Measurements from ENCODE around the gene AFAP1L2. TPM values are rescaled to one million over a fixed set of nuclear protein-coding genes. Genes with fewer than 3 reads are reported as not detected.

Gene AFAP1L2
- total RNA-seq, 2 experiments from 2014 or later, result 3.2 to 3.4 TPM

GRCh38 chr10:114256008-114256765, 148.1 kb downstream of the AFAP1L2 start:
- ChIA-PET CTCF (no interaction called here), POLR2A (no interaction called here)

- ChIA-PET CTCF (no interaction called here), POLR2A (no interaction called here)
Measured at GRCh38 chr10:114255227-114255626, 149.1 kb downstream of the AFAP1L2 start.

- ChIA-PET POLR2A (no interaction called here), CTCF (no interaction called here)
Measured at GRCh38 chr10:114252883-114253282, 151.4 kb downstream of the AFAP1L2 start.

- POLR2A ChIA-PET, result no interaction called here
- CTCF ChIA-PET, result no interaction called here
Measured at GRCh38 chr10:114252092-114252491, 152.2 kb downstream of the AFAP1L2 start.

- POLR2A ChIA-PET, result no interaction called here
Measured at GRCh38 chr10:114250716-114251115, 153.6 kb downstream of the AFAP1L2 start.

GRCh38 chr10:114250236-114250635, 154.1 kb downstream of the AFAP1L2 start:
- POLR2A ChIA-PET, result no interaction called here
- CTCF ChIA-PET, result no interaction called here

More at GRCh38 chr10:114250716-114251115, 153.6 kb downstream of the AFAP1L2 start:
- CTCF ChIA-PET, result no interaction called here

- CTCF ChIA-PET, result interaction anchor here (0.7 to 0.8 kb wide), 2 partner anchors 24 to 1640 kb away, joined by 3 read pairs; no protein-coding TSS in a partner anchor
- POLR2A ChIA-PET, result no interaction called here
Measured at GRCh38 chr10:114246679-114247305, 157.5 kb downstream of the AFAP1L2 start.

GRCh38 chr10:114245121-114245791, 159.0 kb downstream of the AFAP1L2 start:
- POLR2A ChIA-PET, result no interaction called here
- CTCF ChIA-PET, result no interaction called here

Other genes with a start within 250 kb of the AFAP1L2 start
- 1 to 10 TPM; 9.4 to 9.9 TPM for gene CCDC186, start 230.3 kb downstream of the AFAP1L2 start, total RNA-seq
- under 1 TPM; 0.25 to 0.27 TPM for gene TDRD1, start 225.1 kb downstream of the AFAP1L2 start, total RNA-seq
- gene VWA2, start 165.2 kb downstream of the AFAP1L2 start, total RNA-seq, result not detected